Adrenal gland (tissue), 5 donors: ENCODE measurements around the gene ADGRB3.

Experiments used
- POLR2A ChIP-seq, 2 donors: fragments of 450-650 bp; IDR thresholded peaks; one replicate each; pipeline ENCODE4 v1.6.1; 2017; ENCODE audit warnings: antibody characterized with exemption in 2 of 2, mild to moderate bottlenecking in 2 of 2, moderate library complexity in 1 of 2
- TF ChIP-seq, protein P1 (sequence below), 6 experiments: fragments of 450-650 bp in 4 of 6; fragments of 200-600 bp in 2 of 6; sonication (generic) in 1 of 6; IDR thresholded peaks; 1 replicate in 5 of 6; 2 replicates in 1 of 6; pipeline versions ENCODE4 v1.5.1 to v1.8.0; 2016 to 2021; ENCODE audit warnings: antibody characterized with exemption in 6 of 6, mild to moderate bottlenecking in 2 of 6, moderate library complexity in 1 of 6
- donor health status: DM: no; HTN: no; CAD: no.

- TF ChIP-seq, protein P1, sequence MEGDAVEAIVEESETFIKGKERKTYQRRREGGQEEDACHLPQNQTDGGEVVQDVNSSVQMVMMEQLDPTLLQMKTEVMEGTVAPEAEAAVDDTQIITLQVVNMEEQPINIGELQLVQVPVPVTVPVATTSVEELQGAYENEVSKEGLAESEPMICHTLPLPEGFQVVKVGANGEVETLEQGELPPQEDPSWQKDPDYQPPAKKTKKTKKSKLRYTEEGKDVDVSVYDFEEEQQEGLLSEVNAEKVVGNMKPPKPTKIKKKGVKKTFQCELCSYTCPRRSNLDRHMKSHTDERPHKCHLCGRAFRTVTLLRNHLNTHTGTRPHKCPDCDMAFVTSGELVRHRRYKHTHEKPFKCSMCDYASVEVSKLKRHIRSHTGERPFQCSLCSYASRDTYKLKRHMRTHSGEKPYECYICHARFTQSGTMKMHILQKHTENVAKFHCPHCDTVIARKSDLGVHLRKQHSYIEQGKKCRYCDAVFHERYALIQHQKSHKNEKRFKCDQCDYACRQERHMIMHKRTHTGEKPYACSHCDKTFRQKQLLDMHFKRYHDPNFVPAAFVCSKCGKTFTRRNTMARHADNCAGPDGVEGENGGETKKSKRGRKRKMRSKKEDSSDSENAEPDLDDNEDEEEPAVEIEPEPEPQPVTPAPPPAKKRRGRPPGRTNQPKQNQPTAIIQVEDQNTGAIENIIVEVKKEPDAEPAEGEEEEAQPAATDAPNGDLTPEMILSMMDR (IDR thresholded peaks at IDR 0.05): no peak
- TF ChIP-seq POLR2A (IDR thresholded peaks at IDR 0.05): no peak
These were observed 372.7 kb downstream of the ADGRB3 start for GRCh38 chr6:69007781-69008180.
